ENCODE data around the gene RSRC2.
"Not testable (repeated sequence)": the region's sequence is repeated elsewhere in the genome, so short reads cannot be mapped to it uniquely, and the experiment has no call there.

The RSRC2 gene

DNA sequence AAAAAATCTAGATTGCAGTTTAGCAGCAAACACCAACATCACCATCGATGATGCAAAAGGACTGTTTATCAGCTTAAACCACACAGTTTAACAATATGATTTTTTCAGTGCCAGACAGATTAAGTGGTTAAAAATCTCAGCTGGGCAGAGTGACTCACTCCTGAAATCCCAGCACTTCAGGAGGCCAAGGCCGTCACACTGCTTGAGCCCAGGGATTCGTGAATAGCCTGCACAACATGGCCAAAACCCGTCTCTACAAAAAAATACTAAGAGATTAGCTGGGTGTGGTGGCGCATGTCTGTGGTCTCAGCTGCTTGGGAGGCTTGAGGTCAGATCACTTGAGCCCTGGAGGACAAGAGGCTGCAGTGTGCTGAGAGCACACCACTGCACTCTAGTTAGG is 8.9 kb downstream of the RSRC2 start:
- peak; percentile 72 for DNase-seq

- DNase-seq: no peak
These were observed 10.0 kb downstream of the RSRC2 start for GRCh38 chr12:122516544-122517361.

GRCh38 chr12:122515275-122515674 is 11.5 kb downstream of the RSRC2 start:
- no peak for DNase-seq

DNA sequence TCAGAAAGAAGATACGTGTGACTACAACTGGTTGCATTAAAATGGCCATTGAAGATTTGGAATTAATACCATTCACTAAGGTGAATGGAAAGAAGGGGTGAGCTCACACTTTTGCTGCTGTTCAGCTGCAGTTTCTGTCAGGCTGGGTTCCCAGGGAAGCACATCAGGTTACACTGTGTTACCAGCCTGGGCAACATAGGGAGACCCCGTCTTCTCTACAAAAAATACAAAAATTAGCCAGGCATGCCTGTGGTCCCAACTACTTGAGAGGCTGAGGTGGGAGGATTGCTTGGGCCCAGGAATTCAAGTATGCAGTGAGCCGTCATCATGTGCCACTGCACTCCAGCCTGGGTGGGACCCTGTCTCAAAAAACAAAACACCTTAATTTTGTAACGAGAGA is 13.1 kb downstream of the RSRC2 start:
- no peak for DNase-seq

DNA sequence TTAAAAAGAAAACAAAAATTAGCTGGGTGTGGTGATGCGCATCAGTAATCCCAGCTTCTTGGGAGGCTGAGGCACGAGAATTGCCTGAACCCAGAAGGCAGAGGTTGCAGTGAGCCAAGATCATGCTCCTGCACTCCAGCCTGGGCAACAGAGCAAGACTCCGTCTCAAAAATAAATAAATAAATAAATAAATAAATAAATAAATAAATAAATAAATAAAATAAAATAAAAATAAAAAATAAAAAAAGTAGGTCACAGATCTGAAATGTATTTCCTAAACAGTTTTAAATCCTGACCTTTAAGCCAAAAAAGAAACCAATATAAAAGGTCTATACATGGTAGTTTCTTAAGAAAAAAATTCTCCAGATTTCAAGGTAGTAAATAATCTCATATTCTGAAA is 13.7 kb downstream of the RSRC2 start:
- not testable (repeated sequence) for DNase-seq

DNA sequence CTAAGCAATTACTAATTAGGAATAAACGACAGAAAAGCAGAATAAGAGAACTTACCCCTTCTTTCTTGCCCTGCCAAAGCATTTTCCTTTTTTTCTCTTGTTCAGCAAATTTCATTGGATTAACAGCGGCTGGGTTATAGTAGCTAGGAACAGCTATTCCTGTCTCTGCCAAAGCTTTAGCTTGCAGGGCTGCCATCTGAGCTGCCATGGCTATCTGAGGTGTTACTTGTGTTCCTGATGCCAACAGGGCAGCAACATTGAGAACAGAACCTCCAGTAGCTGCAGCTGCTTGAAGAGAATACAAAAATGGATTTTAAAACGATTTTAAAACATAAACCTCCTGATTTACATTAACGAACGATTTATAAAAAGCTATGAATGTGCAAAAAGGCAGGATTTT is 18.6 kb downstream of the RSRC2 start:
- no peak for DNase-seq

DNA sequence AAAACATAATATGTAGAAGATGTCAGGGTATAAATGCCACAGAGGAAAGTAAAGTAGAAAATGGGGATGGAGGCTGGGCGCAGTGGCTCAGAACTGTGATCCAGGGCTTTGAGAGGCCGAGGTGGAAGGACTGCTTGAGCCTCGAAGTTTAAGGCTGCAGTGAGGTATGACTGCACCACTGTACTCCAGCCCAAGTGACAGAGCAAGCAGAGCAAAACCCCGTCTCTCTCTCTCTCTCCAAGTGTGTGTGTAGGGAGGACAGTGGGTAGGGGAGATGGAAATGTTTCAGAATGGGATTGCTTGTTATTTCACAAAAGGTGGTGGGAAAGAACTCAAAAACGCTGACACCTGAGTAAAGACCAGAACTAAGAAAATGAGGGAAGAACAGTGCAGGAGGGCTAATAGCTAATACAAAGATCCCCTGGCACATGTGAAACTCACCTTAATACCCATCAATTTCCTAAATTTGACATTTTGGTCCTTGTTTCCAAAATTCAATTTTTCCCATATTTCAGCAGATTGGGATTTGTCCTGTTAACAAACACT is 20.3 kb downstream of the RSRC2 start:
- no peak for DNase-seq

GRCh38 chr12:122505419-122506051 is 21.2 kb downstream of the RSRC2 start:
- no peak for DNase-seq

DNA sequence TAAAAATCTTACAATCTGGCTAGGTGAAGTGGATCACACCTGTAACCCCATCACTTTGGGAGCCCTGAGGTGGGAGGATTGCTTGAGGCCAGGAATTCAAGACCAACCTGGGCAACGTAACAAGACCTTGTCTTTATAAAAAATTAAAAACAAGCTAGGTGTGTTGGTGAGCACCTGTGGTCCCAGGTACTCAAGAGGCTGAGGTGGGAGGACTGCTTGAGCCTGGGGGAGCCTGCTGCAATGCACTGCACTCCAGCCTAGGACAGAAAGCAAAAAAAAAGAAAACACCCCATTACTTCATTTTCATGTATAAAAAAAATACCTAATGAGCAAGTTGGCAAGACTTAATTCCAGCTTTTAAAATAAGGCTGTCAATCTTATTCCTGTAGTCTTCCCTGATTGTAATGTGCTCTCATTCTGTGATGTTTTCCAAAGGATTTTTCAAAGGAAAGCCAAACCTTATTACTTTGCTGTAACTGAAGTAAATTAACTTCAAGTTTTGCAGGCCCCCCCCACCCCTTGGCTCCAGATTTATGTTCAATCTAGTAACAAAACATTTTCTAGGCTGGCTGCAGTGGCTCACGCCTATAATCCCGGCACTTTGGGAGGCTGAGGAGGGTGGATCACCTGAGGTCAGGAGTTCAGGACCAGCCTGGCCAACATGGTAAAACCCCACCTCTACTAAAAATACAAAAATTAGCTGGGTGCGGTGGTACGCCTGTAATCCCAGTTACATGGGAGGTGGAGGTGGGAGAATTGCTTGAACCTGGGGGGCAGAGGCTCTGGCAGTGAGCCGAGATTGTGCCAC is 22.7 kb downstream of the RSRC2 start:
- no peak for DNase-seq

GRCh38 chr12:122503147-122503751 is 23.5 kb downstream of the RSRC2 start:
- DNase-seq: no peak

GRCh38 chr12:122501489-122501989 is 25.2 kb downstream of the RSRC2 start:
- DNase-seq: no peak

GRCh38 chr12:122500685-122501488 is 25.8 kb downstream of the RSRC2 start, which contains the start of gene ZCCHC8:
ZCCHC8 (minus strand) TSS chr12:122500932; CDS start chr12:122500840, 92 bp downstream.
- DNase-seq: peak; percentile 98

DNA sequence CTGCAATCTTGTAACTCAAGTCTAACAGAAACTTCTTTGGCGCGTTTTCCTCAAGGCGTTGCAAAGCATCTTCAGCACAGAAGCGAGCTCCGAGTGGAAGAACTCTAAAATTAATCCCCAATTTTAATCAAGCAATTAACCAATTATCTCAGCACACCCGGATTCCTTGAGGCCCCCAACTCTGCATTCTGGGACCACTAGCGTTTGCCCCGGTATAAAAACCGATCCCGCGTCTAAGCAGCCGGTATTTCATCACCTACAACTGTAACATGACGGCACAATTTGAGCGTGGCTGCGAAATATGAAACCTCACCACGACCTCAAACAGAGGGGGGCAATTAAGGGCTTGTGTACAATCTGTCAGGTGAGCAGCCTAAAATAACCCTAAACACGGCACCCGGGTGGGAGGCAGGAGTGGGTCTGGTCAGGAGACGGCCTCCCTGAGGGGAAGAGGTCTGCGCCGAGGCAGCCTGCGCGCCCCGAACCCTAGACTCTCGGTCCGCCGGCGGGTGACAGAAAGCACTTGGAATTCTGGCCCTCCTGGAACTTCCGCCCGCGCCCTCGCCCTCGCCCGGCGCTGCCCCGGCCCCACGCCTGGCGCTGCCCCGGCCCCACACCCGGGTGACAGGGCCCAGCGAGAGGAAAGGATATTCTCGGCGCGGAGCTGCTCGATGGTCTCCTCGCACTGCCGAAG is 26.6 kb downstream of the RSRC2 start:
- peak; percentile 60 for DNase-seq

GRCh38 chr12:122495258-122495657 is 31.5 kb downstream of the RSRC2 start:
- no peak for DNase-seq

DNA sequence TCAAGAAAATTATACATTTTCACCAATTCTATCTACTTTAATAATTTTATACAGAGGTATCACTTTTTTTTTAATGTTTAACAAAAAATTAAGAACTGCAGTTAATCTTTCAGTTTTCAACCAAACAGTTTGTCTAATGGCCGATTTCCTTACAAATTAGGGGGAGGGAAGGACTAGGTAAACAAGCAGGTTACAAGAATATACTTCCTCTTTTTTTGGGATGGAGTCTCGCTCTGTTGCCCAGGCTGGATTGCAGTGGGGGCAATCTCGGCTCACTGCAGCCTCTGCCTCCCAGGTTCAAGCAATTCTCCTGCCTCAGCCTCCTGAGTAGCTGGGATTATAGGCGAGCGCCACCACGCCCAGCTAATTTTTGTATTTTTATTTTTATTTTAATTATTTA is 33.5 kb downstream of the RSRC2 start:
- not testable (repeated sequence) for DNase-seq

DNA sequence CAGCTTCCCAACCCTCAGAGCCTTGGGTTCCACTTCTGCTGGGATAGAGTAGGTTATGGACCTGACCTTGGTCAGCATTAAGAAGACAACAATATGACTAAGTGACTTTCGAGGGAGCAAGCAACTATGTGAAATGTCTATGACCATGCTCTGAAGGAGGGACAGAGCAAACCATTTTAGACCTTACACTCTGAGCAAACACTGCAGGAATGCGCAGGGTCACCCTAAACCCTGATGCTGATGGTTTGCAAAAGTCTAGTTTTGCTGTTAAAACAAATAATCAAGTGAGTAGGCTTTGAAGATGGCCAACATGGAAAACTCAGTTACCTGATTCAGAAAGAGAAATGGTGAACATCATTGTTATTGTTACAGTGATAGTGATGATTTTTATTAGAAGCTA is 34.7 kb downstream of the RSRC2 start:
- DNase-seq: no peak

GRCh38 chr12:122489038-122489437 is 37.7 kb downstream of the RSRC2 start:
- peak; percentile 93 for DNase-seq

- not testable (repeated sequence) for DNase-seq
These were observed 38.9 kb downstream of the RSRC2 start for GRCh38 chr12:122487807-122488206.

- DNase-seq: no peak
These were observed 39.8 kb downstream of the RSRC2 start for GRCh38 chr12:122486805-122487426.

DNA sequence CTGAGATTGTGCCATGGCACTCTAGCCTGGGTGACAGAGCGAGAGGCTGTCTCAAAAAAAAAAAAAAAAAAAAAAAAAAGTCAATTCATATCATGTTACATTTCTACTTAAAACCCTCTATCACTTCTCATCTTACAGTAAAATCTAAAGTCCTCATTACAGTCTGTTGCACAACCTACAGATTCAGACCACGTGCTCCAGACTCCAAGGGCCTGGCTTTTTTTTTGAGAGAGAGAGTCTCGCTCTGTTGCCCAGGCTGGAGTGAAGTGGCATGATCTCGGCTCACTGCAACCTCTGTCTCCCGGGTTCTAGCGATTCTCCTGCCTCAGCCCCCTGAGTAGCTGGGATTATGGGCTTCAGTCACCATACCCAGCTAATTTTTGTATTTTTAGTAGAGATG is 40.4 kb downstream of the RSRC2 start:
- not testable (repeated sequence) for DNase-seq

- not testable (repeated sequence) for DNase-seq
These were observed 42.4 kb downstream of the RSRC2 start for GRCh38 chr12:122484385-122484784.

Measured in hematopoietic multipotent progenitor cell treated with erythropoietin and hydrocortisone succinate and interleukin-3 and kit ligand, for 8 days (in vitro differentiated cells).